Mesenchymal stem cell (in vitro differentiated cells and primary cell): Measurements from ENCODE around the gene FAM131A.

ENCODE experiments used
- DNase-seq: peaks from one replicate; pipeline ENCODE4 v3.0.0-alpha.2; 2013
- H2AFZ ChIP-seq: one replicate; pipeline ENCODE4 v1.6.1; 2013; ENCODE audit warnings: low read depth, mild to moderate bottlenecking, control low read depth, inconsistent platforms, low read length, moderate library complexity
- H2AK5ac ChIP-seq: 2 replicates; pipeline ENCODE4 v1.6.1; 2013; ENCODE audit warnings: low read length, moderate library complexity, mild to moderate bottlenecking, inconsistent platforms; ENCODE audit not compliant: severe bottlenecking
- H2BK120ac ChIP-seq: one replicate; pipeline ENCODE4 v1.6.1; 2013; ENCODE audit warnings: low read depth, mild to moderate bottlenecking, inconsistent platforms, low read length, moderate library complexity
- H2BK12ac ChIP-seq, 2 experiments: one replicate each; pipeline ENCODE4 v1.6.1; 2013; ENCODE audit warnings: inconsistent platforms in 2 of 2, low read length in 2 of 2, mild to moderate bottlenecking in 2 of 2, moderate library complexity in 2 of 2, control low read depth in 1 of 2
- H2BK15ac ChIP-seq: one replicate; pipeline ENCODE4 v1.6.1; 2013; ENCODE audit warnings: mild to moderate bottlenecking, low read depth, inconsistent platforms; ENCODE audit not compliant: poor library complexity, severe bottlenecking
- H2BK5ac ChIP-seq: 2 replicates; pipeline ENCODE4 v1.6.1; 2013; ENCODE audit warnings: low read depth, mild to moderate bottlenecking, low read length, control low read depth, inconsistent platforms; ENCODE audit not compliant: poor library complexity, severe bottlenecking
- H3K14ac ChIP-seq, 2 experiments: one replicate each; pipeline ENCODE4 v1.6.1; 2013; ENCODE audit warnings: inconsistent platforms in 2 of 2, low read length in 2 of 2, control low read depth in 1 of 2, mild to moderate bottlenecking in 1 of 2, moderate library complexity in 1 of 2
- H3K18ac ChIP-seq, 2 experiments: one replicate each; pipeline ENCODE4 v1.6.1; 2013; ENCODE audit warnings: inconsistent platforms in 2 of 2, low read length in 2 of 2, control low read depth in 1 of 2, low read depth in 1 of 2, mild to moderate bottlenecking in 1 of 2
- H3K23ac ChIP-seq, 2 experiments: one replicate each; pipeline ENCODE4 v1.6.1; 2013; ENCODE audit warnings: inconsistent platforms in 2 of 2, low read length in 2 of 2, mild to moderate bottlenecking in 2 of 2, moderate library complexity in 2 of 2, control low read depth in 1 of 2
- H3K27ac ChIP-seq: 2 replicates; pipeline ENCODE4 v1.5.1; 2013; ENCODE audit warnings: mild to moderate bottlenecking, moderate library complexity, low read length, control low read depth, inconsistent platforms; ENCODE audit not compliant: poor library complexity, severe bottlenecking
- H3K27me3 ChIP-seq, 2 experiments: 2 replicates each; pipeline versions ENCODE4 v1.6.1 to v1.7.0; 2013; ENCODE audit warnings: low read length in 2 of 2, mild to moderate bottlenecking in 2 of 2, moderate library complexity in 2 of 2, control low read depth in 1 of 2, inconsistent platforms in 1 of 2; ENCODE audit not compliant: control insufficient read depth in 1 of 2, insufficient read depth in 1 of 2
- H3K36me3 ChIP-seq, 2 experiments: 2 replicates each; pipeline versions ENCODE4 v1.6.1 to v1.7.0; 2013; ENCODE audit warnings: low read length in 2 of 2, control low read depth in 1 of 2, inconsistent platforms in 1 of 2, low read depth in 1 of 2, mild to moderate bottlenecking in 1 of 2; ENCODE audit not compliant: insufficient read depth in 2 of 2, control insufficient read depth in 1 of 2
- H3K4ac ChIP-seq, 2 experiments: one replicate each; pipeline ENCODE4 v1.6.1; 2013; ENCODE audit warnings: inconsistent platforms in 2 of 2, low read length in 2 of 2, mild to moderate bottlenecking in 2 of 2, moderate library complexity in 2 of 2, control low read depth in 1 of 2, low read depth in 1 of 2
- H3K4me1 ChIP-seq: 2 replicates; pipeline ENCODE4 v1.6.1; 2013; ENCODE audit warnings: low read depth, low read length, control low read depth; ENCODE audit not compliant: control insufficient read depth, insufficient read depth
- H3K4me2 ChIP-seq: 2 replicates; pipeline ENCODE4 v1.6.1; 2013; ENCODE audit warnings: low read length, mild to moderate bottlenecking, inconsistent platforms; ENCODE audit not compliant: poor library complexity, severe bottlenecking
- H3K4me3 ChIP-seq, 2 experiments: 2 replicates each; pipeline versions ENCODE4 v1.5.1 to v1.7.0; 2013; ENCODE audit warnings: low read length in 2 of 2, mild to moderate bottlenecking in 2 of 2, control low read depth in 1 of 2, low read depth in 1 of 2; ENCODE audit not compliant: insufficient read depth in 1 of 2
- H3K79me1 ChIP-seq: replicated peaks from 2 replicates; pipeline ENCODE4 v1.6.1; 2013; ENCODE audit warnings: mild to moderate bottlenecking, control low read depth, low read length, inconsistent platforms; ENCODE audit not compliant: poor library complexity, severe bottlenecking
- H3K9ac ChIP-seq: 2 replicates; pipeline ENCODE4 v1.7.0; 2013; ENCODE audit warnings: mild to moderate bottlenecking, low read length, moderate library complexity
- H3K9me3 ChIP-seq: 2 replicates; pipeline ENCODE4 v1.7.0; 2013; ENCODE audit warnings: mild to moderate bottlenecking, low read length; ENCODE audit not compliant: control insufficient read depth
- H4K8ac ChIP-seq: one replicate; pipeline ENCODE4 v1.6.1; 2013; ENCODE audit warnings: inconsistent platforms, mild to moderate bottlenecking, low read length, moderate library complexity
- H4K91ac ChIP-seq: one replicate; pipeline ENCODE4 v1.6.1; 2013; ENCODE audit warnings: mild to moderate bottlenecking, low read length, inconsistent platforms
- WGBS: methylation state at CpG from one replicate; pipeline ENCODE4 v1.1.7; 2013; ENCODE audit warnings: mixed read lengths; 5-methylcytosine and 5-hydroxymethylcytosine counted together

The FAM131A gene

DNA sequence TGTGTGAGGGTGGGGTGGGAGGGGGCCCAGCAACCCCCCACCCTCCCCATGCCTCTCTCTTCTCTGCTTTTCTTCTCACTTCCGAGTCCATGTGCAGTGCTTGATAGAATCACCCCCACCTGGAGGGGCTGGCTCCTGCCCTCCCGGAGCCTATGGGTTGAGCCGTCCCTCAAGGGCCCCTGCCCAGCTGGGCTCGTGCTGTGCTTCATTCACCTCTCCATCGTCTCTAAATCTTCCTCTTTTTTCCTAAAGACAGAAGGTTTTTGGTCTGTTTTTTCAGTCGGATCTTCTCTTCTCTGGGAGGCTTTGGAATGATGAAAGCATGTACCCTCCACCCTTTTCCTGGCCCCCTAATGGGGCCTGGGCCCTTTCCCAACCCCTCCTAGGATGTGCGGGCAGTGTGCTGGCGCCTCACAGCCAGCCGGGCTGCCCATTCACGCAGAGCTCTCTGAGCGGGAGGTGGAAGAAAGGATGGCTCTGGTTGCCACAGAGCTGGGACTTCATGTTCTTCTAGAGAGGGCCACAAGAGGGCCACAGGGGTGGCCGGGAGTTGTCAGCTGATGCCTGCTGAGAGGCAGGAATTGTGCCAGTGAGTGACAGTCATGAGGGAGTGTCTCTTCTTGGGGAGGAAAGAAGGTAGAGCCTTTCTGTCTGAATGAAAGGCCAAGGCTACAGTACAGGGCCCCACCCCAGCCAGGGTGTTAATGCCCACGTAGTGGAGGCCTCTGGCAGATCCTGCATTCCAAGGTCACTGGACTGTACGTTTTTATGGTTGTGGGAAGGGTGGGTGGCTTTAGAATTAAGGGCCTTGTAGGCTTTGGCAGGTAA is 8.1 kb downstream of the FAM131A start:
- Histone ChIP-seq H3K4me3 (no peak overlapping the region), H2BK15ac (no peak overlapping the region), H3K36me3 (peaks cover 37 to 42% of the 10 kb centered on the region in 2 experiments), H4K91ac (no peak overlapping the region), H3K4me1 (peaks cover 58% of the 10 kb centered on the region), H3K79me1 (peaks cover 12% of the 10 kb centered on the region), H2AFZ (no peak overlapping the region), H3K9ac (peak overlapping the region; percentile 16), H3K27me3 (no peaks in the 10 kb centered on the region), H3K4ac (no peak overlapping the region), H2BK5ac (no peak overlapping the region), H3K23ac (no peak overlapping the region), H2BK12ac (no peak overlapping the region), H3K18ac (peak overlapping the region in 1 of 2 experiments; percentile 54), H3K14ac (no peak overlapping the region), H2BK120ac (no peak overlapping the region), H2AK5ac (peak overlapping the region; percentile 58), H3K9me3 (no peaks in the 10 kb centered on the region), H4K8ac (no peak overlapping the region), H3K4me2 (peak overlapping the region; percentile 13), H3K27ac (peak overlapping the region; percentile 62)
- 48% methylated on average over 12 of the region's 14 CpGs for WGBS
- DNase-seq, result peak; percentile 76

DNA sequence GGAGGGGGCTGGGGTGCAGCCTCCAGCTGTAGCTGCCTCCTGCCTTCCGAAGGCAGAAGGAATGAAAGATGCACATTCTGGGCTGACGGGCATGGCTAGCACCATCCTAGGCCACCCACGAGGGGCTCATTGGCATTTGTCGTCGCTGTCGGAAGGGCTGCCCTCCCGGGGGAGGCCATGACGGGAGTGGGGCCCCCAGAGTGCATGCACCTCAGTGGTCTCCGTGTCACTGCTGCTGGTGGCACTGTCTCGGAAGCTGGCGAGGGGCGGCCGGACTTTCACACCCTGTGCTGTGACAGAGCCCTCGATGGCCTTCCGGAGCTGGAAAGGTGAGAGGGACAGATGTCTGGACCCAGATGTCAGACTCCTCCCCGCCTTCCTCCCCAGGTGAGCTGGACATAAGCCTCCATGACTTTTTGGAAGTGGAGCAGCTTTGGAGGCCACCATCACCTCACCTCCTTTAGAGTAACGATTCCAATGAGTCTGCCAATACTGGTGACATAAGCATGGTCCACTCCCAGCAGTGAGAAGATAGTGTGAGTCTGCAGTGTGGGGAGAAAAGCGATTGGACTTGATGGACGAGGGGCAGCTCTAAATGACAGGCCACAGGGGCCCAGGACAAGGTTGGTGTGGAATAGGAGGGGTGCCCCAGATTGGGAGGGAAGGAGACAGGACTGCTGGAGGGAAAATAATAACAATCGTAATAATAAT is 9.2 kb downstream of the FAM131A start:
- no peak overlapping the region for H2BK120ac ChIP-seq
- no peaks in the 10 kb centered on the region for H3K9me3 ChIP-seq
- H3K4me3 ChIP-seq, result no peak overlapping the region
- H2BK15ac ChIP-seq, result no peak overlapping the region
- peaks cover 65% of the 10 kb centered on the region for H3K4me1 ChIP-seq
- H4K8ac ChIP-seq, result no peak overlapping the region
- no peak for DNase-seq
- H4K91ac ChIP-seq, result no peak overlapping the region
- no peak overlapping the region for H2AFZ ChIP-seq
- H3K27ac ChIP-seq, result no peak overlapping the region
- H3K14ac ChIP-seq, result no peak overlapping the region
- H2BK12ac ChIP-seq, result peak overlapping the region in 1 of 2 experiments; percentile 32
- no peak overlapping the region for H3K4me2 ChIP-seq
- no peak overlapping the region for H3K9ac ChIP-seq
- peak overlapping the region; percentile 82 for H2AK5ac ChIP-seq
- H3K36me3 ChIP-seq, result peaks cover 33 to 38% of the 10 kb centered on the region in 2 experiments
- H3K18ac ChIP-seq, result no peak overlapping the region
- H3K23ac ChIP-seq, result no peak overlapping the region
- no peak overlapping the region for H2BK5ac ChIP-seq
- H3K79me1 ChIP-seq, result peaks cover 6% of the 10 kb centered on the region
- WGBS, result 97% methylated on average over 20 of the region's 20 CpGs
- no peaks in the 10 kb centered on the region for H3K27me3 ChIP-seq
- no peak overlapping the region for H3K4ac ChIP-seq

DNA sequence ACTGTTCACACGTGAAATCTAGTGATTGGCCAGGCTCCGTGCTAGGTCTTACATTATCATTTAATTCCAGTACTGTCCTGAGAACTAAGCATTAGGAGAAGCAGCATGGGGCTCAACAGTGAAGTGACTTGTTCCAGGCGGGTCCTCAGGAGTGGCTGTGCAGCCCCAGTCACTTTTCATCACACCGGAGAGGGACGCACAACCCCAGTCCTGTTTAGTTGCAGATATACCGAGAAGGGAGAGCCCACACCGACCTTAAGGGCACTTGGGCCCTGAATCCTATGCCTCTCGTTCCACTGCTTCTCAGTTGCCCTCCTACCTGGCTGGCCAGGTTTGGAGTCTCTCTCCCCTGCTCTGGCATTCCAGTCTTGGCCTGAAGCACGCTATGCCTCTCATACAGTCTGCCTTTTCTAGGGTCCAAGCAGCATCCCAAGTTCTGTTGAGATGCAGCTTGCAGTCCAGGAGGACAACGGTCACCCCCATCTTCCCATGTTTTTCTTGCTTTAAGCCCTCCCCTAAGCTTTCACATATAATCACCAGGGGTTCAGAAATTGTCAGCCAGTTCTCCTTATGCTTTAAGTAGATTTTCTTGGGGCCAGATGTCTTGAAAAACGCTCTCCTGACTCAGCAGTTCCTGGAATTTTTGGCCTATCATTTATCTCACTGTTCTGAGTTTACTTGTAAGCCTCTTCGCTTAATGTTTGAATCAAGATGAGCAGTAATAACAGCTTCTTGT is 10.1 kb downstream of the FAM131A start:
- Histone ChIP-seq H3K4me2 (no peak overlapping the region), H3K18ac (peak overlapping the region in 1 of 2 experiments; percentile 0), H3K14ac (no peak overlapping the region), H2BK120ac (no peak overlapping the region), H3K27ac (peak overlapping the region; percentile 3), H3K23ac (no peak overlapping the region), H2AK5ac (peak overlapping the region; percentile 3), H4K91ac (no peak overlapping the region), H3K4me3 (no peak overlapping the region), H2BK15ac (no peak overlapping the region), H3K36me3 (peaks cover 34 to 36% of the 10 kb centered on the region in 2 experiments), H3K4ac (no peak overlapping the region), H2BK5ac (no peak overlapping the region), H4K8ac (peak overlapping the region; percentile 8), H3K9ac (no peak overlapping the region), H2BK12ac (no peak overlapping the region), H3K27me3 (no peaks in the 10 kb centered on the region), H2AFZ (no peak overlapping the region), H3K9me3 (no peaks in the 10 kb centered on the region), H3K79me1 (peaks cover 6% of the 10 kb centered on the region), H3K4me1 (peaks cover 72% of the 10 kb centered on the region)
- DNase-seq, result no peak
- WGBS, result 93% methylated on average over 10 of the region's 12 CpGs

DNA sequence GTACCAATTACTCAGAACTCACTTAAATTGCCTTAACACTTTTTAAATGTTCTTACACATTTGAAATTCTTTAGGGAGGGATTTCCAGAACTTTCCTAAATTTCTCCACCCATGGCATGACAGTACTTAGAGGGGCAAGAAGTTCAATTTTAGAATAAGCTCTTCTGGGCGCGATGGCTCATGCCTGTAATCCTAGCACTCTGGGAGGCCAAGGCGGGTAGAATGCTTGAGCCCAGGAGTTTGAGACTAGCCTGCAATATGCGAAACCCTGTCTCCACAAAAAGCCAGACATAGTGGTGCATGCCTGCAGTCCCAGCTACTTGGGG is 10.6 kb downstream of the FAM131A start:
- Histone ChIP-seq H3K4ac (no peak overlapping the region), H3K27ac (peak overlapping the region; percentile 2), H3K4me1 (peaks cover 67% of the 10 kb centered on the region), H2BK15ac (no peak overlapping the region), H3K79me1 (peaks cover 6% of the 10 kb centered on the region), H3K27me3 (no peaks in the 10 kb centered on the region), H2BK5ac (no peak overlapping the region), H3K18ac (no peak overlapping the region), H2AK5ac (no peak overlapping the region), H2AFZ (no peak overlapping the region), H3K9ac (no peak overlapping the region), H2BK12ac (no peak overlapping the region), H3K9me3 (no peaks in the 10 kb centered on the region), H2BK120ac (no peak overlapping the region), H4K91ac (no peak overlapping the region), H3K4me2 (no peak overlapping the region), H4K8ac (no peak overlapping the region), H3K14ac (no peak overlapping the region), H3K36me3 (peaks cover 34 to 36% of the 10 kb centered on the region in 2 experiments), H3K23ac (no peak overlapping the region), H3K4me3 (no peak overlapping the region)
- no peak for DNase-seq
- WGBS, result 95% methylated on average over 4 of the region's 4 CpGs
